Measurements from ENCODE around the gene BTF3L4.

GRCh38 chr1:52041551-52042185 lies 14.4 kb upstream of the BTF3L4 start:
- TF ChIP-seq ZNF263 (CRISPR knock-in tag; IDR thresholded peaks at IDR 0.05; ENCODE audit: low read depth) (no peak), CTCF (IDR thresholded peaks at IDR 0.05) (no peak), USF2 (CRISPR knock-in tag; IDR thresholded peaks at IDR 0.05) (no peak), ETV6 (CRISPR knock-in tag; IDR thresholded peaks at IDR 0.05) (no peak), NR3C1 (CRISPR knock-in tag; conservative IDR thresholded peaks at IDR 0.05; ENCODE audit: low read depth) (no peak), FOXP1 (CRISPR knock-in tag; IDR thresholded peaks at IDR 0.05; ENCODE audit: borderline replicate concordance) (no peak), JUN (CRISPR knock-in tag; IDR thresholded peaks at IDR 0.05) (no peak), NFE2L1 (CRISPR knock-in tag; IDR thresholded peaks at IDR 0.05) (no peak), MAX (CRISPR knock-in tag; IDR thresholded peaks at IDR 0.05) (no peak), ATF1 (CRISPR knock-in tag; IDR thresholded peaks at IDR 0.05) (no peak)
- TF ChIP-seq, protein P1, sequence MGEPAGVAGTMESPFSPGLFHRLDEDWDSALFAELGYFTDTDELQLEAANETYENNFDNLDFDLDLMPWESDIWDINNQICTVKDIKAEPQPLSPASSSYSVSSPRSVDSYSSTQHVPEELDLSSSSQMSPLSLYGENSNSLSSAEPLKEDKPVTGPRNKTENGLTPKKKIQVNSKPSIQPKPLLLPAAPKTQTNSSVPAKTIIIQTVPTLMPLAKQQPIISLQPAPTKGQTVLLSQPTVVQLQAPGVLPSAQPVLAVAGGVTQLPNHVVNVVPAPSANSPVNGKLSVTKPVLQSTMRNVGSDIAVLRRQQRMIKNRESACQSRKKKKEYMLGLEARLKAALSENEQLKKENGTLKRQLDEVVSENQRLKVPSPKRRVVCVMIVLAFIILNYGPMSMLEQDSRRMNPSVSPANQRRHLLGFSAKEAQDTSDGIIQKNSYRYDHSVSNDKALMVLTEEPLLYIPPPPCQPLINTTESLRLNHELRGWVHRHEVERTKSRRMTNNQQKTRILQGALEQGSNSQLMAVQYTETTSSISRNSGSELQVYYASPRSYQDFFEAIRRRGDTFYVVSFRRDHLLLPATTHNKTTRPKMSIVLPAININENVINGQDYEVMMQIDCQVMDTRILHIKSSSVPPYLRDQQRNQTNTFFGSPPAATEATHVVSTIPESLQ (CRISPR knock-in tag; IDR thresholded peaks at IDR 0.05): no peak
- TF ChIP-seq, protein P2, sequence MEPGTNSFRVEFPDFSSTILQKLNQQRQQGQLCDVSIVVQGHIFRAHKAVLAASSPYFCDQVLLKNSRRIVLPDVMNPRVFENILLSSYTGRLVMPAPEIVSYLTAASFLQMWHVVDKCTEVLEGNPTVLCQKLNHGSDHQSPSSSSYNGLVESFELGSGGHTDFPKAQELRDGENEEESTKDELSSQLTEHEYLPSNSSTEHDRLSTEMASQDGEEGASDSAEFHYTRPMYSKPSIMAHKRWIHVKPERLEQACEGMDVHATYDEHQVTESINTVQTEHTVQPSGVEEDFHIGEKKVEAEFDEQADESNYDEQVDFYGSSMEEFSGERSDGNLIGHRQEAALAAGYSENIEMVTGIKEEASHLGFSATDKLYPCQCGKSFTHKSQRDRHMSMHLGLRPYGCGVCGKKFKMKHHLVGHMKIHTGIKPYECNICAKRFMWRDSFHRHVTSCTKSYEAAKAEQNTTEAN (CRISPR knock-in tag; IDR thresholded peaks at IDR 0.05): no peak
- TF ChIP-seq, protein P3, sequence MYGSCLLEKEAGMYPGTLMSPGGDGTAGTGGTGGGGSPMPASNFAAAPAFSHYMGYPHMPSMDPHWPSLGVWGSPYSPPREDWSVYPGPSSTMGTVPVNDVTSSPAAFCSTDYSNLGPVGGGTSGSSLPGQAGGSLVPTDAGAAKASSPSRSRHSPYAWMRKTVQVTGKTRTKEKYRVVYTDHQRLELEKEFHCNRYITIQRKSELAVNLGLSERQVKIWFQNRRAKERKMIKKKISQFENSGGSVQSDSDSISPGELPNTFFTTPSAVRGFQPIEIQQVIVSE (CRISPR knock-in tag; IDR thresholded peaks at IDR 0.05; ENCODE audit: borderline replicate concordance): no peak
